Brain microvascular endothelial cell (primary cell): ENCODE data around the gene PMFBP1.

Experiments
- DNase-seq: peaks from one replicate; pipeline ENCODE4 v3.0.0-alpha.2; 2020
- H3K27ac ChIP-seq: fragments of 250-450 bp; sonication (Bioruptor Pico); 2 replicates; pipeline ENCODE4 v1.5.1; 2020; ENCODE audit warnings: mild to moderate bottlenecking, moderate library complexity
- H3K27me3 ChIP-seq: fragments of 250-450 bp; sonication (Bioruptor Pico); replicated peaks from 2 replicates; pipeline ENCODE4 v1.5.1; 2020; ENCODE audit warnings: mild to moderate bottlenecking
- H3K36me3 ChIP-seq: fragments of 250-450 bp; sonication (Bioruptor Pico); replicated peaks from 2 replicates; pipeline ENCODE4 v1.5.1; 2020; ENCODE audit warnings: mild to moderate bottlenecking
- H3K4me3 ChIP-seq: 2 replicates; pipeline ENCODE4 v1.5.1; 2011; ENCODE audit warnings: low read depth, mild to moderate bottlenecking, control low read depth, low read length, moderate library complexity
- CTCF ChIP-seq: IDR thresholded peaks from 2 replicates; pipeline ENCODE4 v1.5.1; 2011; ENCODE audit warnings: low read depth, mild to moderate bottlenecking, moderate library complexity, low read length, control low read depth, inconsistent platforms; ENCODE audit errors: missing control alignments
- in situ Hi-C: cut with HindIII; loops from 2 replicates; pipeline ENCODE4 v1.10.0; 2017; ENCODE audit warnings: low sequenced_read_pairs, low pct_ligation_motif_present

The PMFBP1 gene

GRCh38 chr16:72172105-72173034 is at the start of gene PMFBP1:
PMFBP1 (minus strand) TSS chr16:72172155; CDS start chr16:72171208, 947 bp downstream.
- H3K27me3 ChIP-seq, result no peaks in the 10 kb centered on the region
- in situ Hi-C loops, result no loop called here
- peak; percentile 99 for DNase-seq
- no peak within 1 kb of the TSS for H3K4me3 ChIP-seq
- peak within 1 kb of the TSS; percentile 57 for H3K27ac ChIP-seq
- no peak for TF ChIP-seq CTCF
- no peaks in the 10 kb centered on the region for H3K36me3 ChIP-seq

GRCh38 chr16:72221630-72222024 is 49.7 kb upstream of the PMFBP1 start:
- Histone ChIP-seq H3K27ac (no peak overlapping the region), H3K27me3 (no peaks in the 10 kb centered on the region), H3K4me3 (no peak overlapping the region), H3K36me3 (no peaks in the 10 kb centered on the region)
- no peak for TF ChIP-seq CTCF
- no peak for DNase-seq
- in situ Hi-C loops, result no loop called here

GRCh38 chr16:72220875-72221629 is 49.1 kb upstream of the PMFBP1 start:
- no peak overlapping the region for H3K27ac ChIP-seq
- DNase-seq, result no peak
- no peaks in the 10 kb centered on the region for H3K27me3 ChIP-seq
- no peak overlapping the region for H3K4me3 ChIP-seq
- in situ Hi-C loops, result no loop called here
- H3K36me3 ChIP-seq, result no peaks in the 10 kb centered on the region
- no peak for TF ChIP-seq CTCF

- no peak for DNase-seq
- Histone ChIP-seq H3K36me3 (no peaks in the 10 kb centered on the region), H3K27me3 (no peaks in the 10 kb centered on the region), H3K4me3 (no peak overlapping the region), H3K27ac (no peak overlapping the region)
- TF ChIP-seq CTCF, result no peak
- in situ Hi-C loops, result no loop called here
Observed at GRCh38 chr16:72219282-72219681, 47.3 kb upstream of the PMFBP1 start.

- in situ Hi-C loops, result no loop called here
Observed at GRCh38 chr16:72216767-72217166, 44.8 kb upstream of the PMFBP1 start.

More at GRCh38 chr16:72216767-72217166, 44.8 kb upstream of the PMFBP1 start:
- no peaks in the 10 kb centered on the region for H3K36me3 ChIP-seq
- no peak overlapping the region for H3K4me3 ChIP-seq
- no peak for TF ChIP-seq CTCF
- no peak overlapping the region for H3K27ac ChIP-seq
- H3K27me3 ChIP-seq, result no peaks in the 10 kb centered on the region
- DNase-seq, result no peak
